ENCODE data around the gene HFM1. TPM values are rescaled to one million over a fixed set of nuclear protein-coding genes. Genes with fewer than 3 reads are reported as not detected.

HFM1 gene
- total and polyA plus RNA-seq, 2 experiments from 2014 or later: 1.5 to 5.2 TPM

GRCh38 chr1:91381844-91382243 is 22.8 kb downstream of the HFM1 start:
- H3K9me2 ChIP-seq (ENCODE audit: insufficient read depth): no peaks in the 10 kb centered on the region
- H3K4me1 Mint-ChIP-seq: no peaks in the 10 kb centered on the region
- DNase-seq (ENCODE audit: low spot score): no peak
- no peak overlapping the region for H3K4me2 ChIP-seq
- no peak overlapping the region for H3K27ac ChIP-seq (ENCODE audit: low read depth)
- H3K27ac Mint-ChIP-seq: no peak overlapping the region
- H3K27me3 ChIP-seq (ENCODE audit: insufficient read depth): no peaks in the 10 kb centered on the region
- H3K4me1 ChIP-seq (ENCODE audit: insufficient read depth): no peaks in the 10 kb centered on the region
- no peaks in the 10 kb centered on the region for H3K79me2 ChIP-seq (replicated peaks; ENCODE audit: insufficient read depth)
- no peaks in the 10 kb centered on the region for H4K20me1 ChIP-seq (replicated peaks; ENCODE audit: insufficient read depth)
- no peaks in the 10 kb centered on the region for H3F3A ChIP-seq (replicated peaks; ENCODE audit: low read depth)
- TF ChIP-seq EZH2 (IDR thresholded peaks at IDR 0.05; ENCODE audit: low read depth, unreplicated experiment) (no peak), NANOG (IDR thresholded peaks at IDR 0.05; ENCODE audit: borderline replicate concordance) (no peak), ZNF114 (CRISPR knock-in tag; IDR thresholded peaks at IDR 0.05) (no peak), CREB1 (CRISPR knock-in tag; IDR thresholded peaks at IDR 0.05; ENCODE audit: low read depth) (no peak), JUNB (IDR thresholded peaks at IDR 0.05; ENCODE audit: unreplicated experiment) (no peak), ZNF462 (CRISPR knock-in tag; IDR thresholded peaks at IDR 0.05) (no peak), ETS1 (IDR thresholded peaks at IDR 0.05) (no peak), STAT1 (IDR thresholded peaks at IDR 0.05; ENCODE audit: unreplicated experiment) (no peak), ZNF331 (CRISPR knock-in tag; IDR thresholded peaks at IDR 0.05; ENCODE audit: low read depth) (no peak), EZH2phosphoT487 (IDR thresholded peaks at IDR 0.05; ENCODE audit: unreplicated experiment) (no peak), CTCF (conservative IDR thresholded peaks at IDR 0.05; ENCODE audit: low read depth in 2 of 2) (no peak)
- no peak overlapping the region for H3K4me3 ChIP-seq
- H3K36me3 ChIP-seq (ENCODE audit: insufficient read depth): no peaks in the 10 kb centered on the region
- H3K36me3 Mint-ChIP-seq (ENCODE audit: low read depth): no peaks in the 10 kb centered on the region
- H2AFZ ChIP-seq: no peak overlapping the region
- no peaks in the 10 kb centered on the region for H3K27me3 Mint-ChIP-seq (ENCODE audit: insufficient read depth, low read depth, poor library complexity)
- no peaks in the 10 kb centered on the region for H3K9me3 Mint-ChIP-seq
- ATAC-seq: no peak
- no peak overlapping the region for H3K4me3 Mint-ChIP-seq

Data from GM23338 (cell line).